GM18909 (cell line): ENCODE measurements around the gene CEP350.

ENCODE experiments used
- ATAC-seq: cut with Tn5 transposase; IDR thresholded peaks from one replicate; pipeline ENCODE4 v1.9.1; 2021; ENCODE audit warnings: mild to moderate bottlenecking; ENCODE audit not compliant: unreplicated experiment, poor library complexity

The CEP350 gene, protein sequence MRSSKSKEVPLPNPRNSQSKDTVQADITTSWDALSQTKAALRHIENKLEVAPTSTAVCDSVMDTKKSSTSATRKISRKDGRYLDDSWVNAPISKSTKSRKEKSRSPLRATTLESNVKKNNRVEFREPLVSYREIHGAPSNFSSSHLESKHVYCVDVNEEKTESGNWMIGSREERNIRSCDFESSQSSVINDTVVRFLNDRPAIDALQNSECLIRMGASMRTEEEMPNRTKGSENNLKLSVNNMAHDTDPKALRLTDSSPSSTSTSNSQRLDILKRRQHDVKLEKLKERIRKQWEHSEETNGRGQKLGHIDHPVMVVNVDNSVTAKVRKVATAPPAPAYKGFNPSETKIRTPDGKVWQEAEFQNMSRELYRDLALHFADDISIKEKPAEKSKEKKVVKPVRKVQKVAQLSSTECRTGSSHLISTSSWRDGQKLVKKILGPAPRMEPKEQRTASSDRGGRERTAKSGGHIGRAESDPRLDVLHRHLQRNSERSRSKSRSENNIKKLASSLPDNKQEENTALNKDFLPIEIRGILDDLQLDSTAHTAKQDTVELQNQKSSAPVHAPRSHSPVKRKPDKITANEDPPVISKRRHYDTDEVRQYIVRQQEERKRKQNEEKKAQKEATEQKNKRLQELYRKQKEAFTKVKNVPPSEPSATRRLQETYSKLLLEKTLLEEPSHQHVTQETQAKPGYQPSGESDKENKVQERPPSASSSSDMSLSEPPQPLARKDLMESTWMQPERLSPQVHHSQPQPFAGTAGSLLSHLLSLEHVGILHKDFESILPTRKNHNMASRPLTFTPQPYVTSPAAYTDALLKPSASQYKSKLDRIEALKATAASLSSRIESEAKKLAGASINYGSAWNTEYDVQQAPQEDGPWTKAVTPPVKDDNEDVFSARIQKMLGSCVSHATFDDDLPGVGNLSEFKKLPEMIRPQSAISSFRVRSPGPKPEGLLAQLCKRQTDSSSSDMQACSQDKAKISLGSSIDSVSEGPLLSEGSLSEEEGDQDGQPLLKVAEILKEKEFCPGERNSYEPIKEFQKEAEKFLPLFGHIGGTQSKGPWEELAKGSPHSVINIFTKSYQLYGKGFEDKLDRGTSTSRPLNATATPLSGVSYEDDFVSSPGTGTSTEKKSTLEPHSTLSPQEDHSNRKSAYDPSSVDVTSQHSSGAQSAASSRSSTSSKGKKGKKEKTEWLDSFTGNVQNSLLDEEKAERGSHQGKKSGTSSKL (N-terminal part only)

DNA sequence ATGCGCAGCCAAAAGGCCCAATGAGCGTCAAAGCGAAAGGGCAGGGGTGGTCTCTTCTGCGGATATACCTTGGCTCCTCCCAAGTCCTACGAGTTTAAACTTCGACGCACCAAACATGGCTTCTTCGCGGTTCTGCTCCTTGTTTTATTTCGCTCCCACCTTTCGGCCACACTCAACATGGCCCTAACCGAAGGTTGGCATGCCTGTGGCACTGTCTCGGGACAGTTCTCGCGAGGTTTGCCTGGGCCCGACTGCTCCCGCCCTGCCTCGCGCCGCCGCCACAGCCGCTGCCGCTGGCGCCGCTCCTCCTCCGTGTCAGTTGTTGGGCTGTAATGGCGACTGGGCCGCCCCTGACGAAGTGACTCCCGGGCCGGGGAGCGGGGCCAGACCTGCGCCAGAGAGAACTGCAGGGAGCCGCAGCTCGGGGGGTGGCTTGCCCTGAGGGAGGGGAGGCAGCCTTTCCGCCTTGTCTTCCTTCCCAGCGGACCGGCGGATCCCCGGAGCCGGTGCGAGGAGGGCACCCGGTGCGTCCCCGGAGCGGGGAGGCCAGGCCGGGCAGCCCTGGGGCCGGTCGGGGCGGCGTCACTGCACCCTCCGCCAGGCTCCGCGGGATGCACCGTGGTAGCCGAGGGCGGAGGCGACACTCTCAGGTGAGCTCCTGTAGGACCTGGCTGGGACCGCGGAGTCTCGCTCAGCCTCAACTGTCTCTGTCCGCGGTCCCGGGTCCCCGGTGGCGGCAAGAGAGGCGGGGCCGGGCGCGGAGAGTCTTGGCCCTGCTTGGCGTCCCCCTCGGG lies at the start of gene CEP350:
TSS of gene CEP350 (plus strand) at position 318 of the 794 bp plus-strand sequence. CDS start 31,372 bp downstream, outside the sequence.
- ATAC-seq = peak; percentile 93

DNA sequence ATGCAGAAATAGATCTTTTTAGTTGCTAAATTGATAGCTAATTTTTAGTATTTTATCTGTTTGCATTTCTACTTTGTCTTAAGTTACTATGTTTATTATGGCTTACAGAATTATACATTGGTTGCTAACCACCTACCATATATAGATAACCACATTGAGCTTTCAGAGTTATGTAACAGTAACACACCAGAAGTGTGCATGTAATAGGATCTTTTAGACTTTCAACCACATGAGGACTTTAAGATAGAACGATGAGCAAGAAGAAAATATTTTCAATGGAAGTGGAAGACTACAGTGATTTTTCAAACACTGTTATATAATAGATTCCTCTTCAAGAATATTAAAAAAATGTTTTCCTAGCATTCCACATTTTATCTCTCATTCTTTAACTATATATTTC lies 43.7 kb upstream of the CEP350 start:
- no peak for ATAC-seq

DNA sequence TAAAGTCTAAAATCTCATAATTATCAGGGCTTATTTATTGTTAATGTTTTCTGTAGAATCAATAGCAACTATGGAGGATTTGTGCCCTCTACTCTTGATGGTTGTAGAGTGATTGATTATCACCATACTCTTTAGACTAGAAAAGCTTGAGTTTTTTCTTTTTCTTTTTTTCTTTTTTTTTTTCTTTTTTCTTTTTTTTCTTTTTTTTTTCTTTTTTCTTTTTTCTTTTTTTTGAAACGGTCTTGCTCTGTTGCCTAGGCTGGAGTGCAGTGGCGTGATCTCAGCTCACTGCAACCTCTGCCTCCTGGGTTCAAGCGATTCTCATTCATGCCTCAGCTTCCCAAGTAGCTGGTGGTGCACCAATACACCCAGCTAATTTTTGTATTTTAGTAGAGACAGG lies 42.8 kb upstream of the CEP350 start:
- ATAC-seq = no peak

DNA sequence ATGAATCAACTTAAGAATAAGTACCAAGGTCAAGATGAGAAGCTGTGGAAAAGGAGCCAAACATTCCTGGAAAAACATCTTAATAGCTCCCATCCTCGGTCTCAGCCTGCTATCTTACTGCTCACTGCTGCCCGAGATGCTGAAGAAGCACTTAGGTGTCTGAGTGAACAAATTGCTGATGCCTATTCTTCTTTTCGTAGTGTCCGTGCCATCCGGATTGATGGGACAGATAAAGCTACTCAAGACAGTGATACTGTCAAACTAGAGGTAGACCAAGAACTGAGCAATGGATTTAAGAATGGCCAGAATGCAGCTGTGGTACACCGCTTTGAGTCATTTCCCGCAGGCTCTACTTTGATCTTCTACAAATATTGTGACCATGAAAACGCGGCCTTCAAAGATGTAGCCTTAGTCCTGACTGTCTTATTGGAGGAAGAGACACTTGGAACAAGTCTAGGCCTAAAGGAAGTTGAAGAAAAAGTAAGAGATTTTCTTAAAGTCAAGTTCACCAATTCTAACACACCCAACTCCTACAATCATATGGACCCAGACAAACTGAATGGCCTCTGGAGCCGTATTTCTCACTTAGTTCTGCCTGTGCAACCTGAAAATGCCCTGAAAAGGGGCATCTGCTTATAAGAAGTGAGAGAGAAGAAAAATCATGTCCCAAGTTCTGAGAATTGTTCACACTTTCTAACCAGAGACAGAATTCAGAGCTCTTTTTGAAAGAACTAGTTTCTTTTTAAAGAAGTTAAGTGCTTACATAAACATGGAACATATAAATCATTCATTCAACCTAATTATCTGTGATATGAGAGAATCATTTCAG lies 36.8 kb upstream of the CEP350 start:
- no peak for ATAC-seq

DNA sequence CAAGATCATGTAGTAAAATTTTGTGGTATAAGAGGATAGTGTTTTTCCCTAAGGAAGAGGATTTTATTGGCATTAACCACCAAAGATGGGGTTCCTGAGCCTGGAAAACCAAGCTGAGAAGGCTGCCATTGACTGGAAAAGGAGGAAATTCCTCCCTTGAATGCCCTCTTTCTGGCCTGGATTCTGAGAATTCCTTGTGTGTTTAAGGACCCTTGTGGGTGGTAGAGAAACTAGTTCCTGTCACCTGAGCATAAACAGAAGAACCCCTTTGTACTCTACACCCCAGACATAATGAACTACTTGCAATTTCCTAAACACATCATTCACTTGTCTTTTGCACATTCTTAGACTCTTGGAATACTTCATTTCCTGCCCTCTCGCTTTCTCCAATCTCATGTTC lies 33.1 kb upstream of the CEP350 start:
- no peak for ATAC-seq

DNA sequence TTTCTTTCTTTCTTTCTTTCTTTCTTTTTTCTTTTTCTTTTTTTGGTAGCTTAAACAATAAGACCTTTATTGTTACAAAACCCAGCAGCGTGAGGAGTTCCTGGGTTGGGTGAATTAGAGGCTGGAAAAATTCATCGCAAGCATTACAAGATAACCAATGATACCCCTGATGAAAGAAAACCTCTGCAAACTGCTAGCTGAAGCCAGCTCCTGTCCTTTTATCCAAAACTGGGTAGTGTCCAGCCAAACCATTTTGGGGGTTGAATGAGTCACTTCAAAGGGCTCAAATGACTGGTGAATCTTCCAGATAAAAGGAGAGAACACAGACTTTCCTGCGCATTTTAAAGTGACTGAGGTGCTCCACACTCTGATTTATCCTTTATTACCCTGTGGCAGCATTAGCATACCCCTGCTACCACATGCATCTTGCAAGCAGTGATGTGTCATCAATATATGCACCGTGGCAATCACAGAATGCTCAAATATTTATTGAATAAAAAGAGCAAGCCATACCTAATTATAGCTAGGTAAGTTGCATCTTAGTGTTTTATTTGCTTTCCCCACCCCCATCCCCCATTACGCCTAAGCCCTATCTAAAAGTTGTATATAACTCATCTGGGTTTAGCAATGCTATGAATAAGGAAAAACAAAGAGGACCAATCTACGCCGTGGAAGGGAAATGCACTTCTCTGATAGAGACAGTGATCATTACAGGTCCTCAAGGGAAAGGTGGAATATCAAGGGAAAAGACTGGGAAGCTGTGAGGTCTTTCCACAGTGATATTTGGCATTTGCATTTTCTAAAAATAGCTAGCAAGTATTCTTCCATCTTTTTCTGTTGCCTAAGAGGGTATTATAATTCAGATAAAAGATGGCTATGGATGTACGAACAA lies 32.4 kb upstream of the CEP350 start:
- ATAC-seq = no peak

DNA sequence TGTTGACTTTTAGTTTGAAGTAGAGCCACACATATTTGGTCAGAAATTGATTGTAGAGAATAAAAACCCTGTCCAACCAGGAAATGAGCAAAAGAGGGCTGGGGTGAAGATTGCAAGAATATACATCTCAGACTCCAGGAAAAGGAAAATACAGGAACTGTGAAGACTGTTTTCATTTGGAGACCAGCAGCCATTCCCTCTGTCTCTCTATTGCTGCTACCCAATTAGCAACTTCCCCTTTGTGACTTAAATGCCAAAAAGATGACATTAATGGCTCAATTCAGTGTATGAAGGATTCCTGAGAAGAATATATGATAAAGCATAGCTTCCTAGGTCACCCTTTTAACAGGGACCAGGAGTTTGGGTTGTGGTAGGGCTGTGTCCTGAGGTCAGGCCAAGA lies 31.6 kb upstream of the CEP350 start:
- no peak for ATAC-seq

DNA sequence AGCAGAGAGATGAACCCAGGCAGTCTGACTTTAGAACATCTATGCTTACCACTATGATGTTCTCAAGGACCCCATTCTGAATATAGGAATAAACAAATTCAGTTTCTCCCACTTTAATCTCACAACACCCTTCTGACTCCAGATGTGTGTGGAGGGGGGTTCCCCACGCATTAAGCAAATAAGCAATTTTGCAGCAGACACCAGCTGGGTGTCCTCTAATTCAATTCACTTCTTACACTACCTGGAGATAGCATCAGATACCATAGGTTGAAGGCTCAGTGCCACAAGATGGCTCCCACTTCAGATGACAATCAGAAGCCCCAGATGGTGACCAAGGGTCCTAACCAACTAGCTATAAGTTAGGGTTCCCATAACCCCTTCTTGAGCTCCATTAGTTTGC lies 30.3 kb upstream of the CEP350 start:
- ATAC-seq = no peak

DNA sequence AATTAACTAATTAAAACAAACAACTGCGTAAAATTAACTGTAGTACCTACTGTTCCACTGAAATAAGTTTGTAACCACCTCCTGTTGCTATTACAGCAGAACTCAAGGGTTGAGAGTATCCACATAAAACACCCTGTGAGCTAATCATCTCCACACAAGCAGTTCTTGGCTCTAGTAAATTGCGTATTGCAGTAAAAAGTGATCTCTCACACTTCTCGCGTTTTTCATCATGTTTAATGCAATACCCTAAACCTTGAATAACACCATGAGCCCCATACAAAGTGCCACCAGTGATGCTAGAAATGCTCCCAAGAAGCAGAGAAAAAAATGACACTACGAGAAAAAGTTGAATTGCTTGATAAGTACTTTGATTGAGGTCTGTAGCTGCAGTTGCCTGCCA lies 29.3 kb upstream of the CEP350 start:
- no peak for ATAC-seq

DNA sequence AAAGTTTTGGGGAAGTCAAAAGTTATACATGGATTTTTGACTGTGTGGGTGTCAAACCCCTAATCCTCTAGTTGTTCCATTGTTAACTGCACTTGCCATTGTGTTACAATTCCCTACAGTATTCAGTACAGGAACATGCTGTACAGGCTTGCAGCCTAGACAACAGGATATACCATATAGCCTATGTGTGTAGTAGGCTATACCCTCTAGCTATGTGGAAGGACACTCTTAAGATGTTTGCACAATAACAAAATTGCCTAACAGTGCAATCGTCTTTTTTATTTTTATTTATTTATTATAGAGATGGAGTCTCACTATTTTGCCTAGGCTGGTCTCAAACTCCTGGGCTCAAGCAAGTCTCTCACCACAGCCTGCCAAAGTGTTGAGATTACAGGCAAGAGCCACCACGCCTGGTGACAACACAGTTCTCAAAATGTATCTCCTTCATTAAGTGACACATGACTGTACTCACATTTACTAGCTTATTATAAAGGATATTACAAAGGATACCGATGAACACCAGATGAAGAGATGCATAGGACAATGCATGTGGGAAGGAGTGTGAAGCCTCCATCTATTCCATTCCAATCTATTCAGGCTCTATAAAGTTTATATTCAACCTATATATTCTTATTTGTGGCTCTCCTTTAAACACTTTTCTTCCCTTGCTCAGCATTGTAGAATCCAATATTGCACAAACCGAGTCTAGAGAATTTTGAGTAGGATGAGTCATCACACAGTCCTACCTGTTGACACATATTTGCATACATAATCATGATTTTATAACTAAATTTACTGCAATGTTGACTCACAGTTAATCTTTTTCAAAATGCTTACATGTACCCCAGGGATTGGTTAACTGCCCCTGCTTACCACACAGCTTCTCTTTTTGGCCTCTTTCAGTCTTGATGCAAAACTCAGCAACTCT lies 28.4 kb upstream of the CEP350 start:
- ATAC-seq = no peak

DNA sequence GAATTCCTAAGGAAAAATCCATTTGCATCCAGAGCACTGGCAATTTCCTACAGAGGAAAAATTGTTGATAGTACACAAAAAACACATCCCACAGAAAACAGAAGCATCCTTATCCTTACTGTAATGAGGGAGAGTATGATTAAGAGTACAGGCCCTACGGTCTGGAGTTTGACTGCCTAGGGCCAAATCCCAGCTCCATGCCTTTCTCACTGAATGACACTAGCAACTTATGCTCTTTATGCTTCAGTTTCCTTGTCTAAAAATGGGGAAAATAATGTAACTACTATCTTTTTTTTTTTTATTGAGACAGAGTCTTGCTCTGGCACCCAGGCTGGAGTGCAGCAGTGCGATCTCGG lies 27.8 kb upstream of the CEP350 start:
- ATAC-seq = no peak

DNA sequence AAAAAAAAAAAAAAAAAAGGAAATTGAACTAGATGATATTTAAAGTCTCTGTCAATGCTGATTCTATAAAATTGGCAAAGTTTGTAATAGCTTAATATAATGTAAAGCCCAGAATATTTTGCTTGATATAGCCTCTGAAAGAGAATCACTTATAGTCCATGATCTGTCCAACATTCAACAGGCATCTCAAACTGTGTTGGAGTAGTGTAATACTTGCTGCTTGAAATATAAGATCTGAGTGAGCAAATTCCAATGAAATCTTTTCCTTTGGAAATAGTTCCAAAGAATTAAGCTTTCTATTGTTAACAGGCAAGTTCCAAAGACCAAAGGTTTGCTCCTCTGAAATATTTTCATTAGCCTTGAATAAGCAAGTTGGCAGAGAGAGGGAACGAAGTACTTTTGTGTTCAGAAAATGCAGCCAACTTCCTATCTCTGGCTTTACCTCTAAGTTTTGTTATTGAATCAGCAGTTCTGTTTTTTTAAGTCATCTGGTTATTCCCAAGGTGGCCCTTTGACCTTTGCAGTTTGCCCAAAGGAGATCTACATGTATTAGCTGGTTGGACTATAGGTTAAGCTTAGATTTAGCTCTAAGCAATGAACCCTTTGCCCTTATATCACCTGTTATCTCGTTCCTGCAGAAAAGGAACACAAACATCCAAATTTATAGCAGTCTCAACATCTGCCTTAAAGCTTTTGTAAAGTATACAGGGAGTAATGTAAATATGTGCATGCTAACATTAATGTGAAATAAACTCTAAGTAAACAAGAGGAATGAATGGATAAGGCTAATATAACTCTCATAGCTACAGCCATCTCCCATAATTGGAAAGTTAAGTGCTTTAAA lies 24.4 kb upstream of the CEP350 start:
- no peak for ATAC-seq

DNA sequence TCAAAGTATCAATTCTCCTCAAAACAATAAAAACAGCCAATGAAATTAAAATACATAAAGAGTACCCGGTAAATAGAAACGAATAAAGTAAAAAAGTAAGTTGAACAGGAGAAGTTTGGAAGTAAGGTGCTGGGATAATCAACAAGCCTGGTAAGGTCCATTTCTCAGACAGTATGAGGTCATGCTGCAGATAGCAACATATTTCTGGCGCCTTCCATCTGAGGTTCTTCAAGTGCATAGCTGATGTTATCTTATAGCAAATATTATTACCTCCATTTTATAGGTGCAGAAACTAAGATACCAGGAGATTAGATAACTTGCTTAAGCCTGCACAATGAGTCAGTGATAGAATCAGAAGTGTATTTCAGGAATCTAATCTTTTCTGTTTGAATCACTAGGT lies 23.7 kb upstream of the CEP350 start:
- no peak for ATAC-seq

DNA sequence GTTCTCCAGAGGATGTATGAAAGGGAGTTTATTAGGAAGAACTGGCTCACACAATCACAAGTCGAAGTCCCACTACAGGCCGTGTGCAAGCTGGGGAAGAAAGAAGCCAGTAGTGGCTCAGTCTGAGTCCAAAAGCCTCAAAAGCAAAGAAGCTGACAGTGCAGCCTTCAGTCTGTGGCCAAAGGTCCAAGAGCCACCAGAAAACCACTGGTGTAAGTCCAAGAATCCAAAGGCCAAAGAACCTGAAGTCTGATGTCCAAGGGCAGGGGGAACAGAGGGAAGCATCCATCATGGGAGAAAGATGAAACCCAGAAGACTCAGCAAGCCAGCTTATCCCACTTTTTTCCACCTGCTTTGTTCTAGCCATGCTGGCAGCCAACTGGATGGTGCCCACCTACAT lies 21.4 kb upstream of the CEP350 start:
- ATAC-seq = no peak

DNA sequence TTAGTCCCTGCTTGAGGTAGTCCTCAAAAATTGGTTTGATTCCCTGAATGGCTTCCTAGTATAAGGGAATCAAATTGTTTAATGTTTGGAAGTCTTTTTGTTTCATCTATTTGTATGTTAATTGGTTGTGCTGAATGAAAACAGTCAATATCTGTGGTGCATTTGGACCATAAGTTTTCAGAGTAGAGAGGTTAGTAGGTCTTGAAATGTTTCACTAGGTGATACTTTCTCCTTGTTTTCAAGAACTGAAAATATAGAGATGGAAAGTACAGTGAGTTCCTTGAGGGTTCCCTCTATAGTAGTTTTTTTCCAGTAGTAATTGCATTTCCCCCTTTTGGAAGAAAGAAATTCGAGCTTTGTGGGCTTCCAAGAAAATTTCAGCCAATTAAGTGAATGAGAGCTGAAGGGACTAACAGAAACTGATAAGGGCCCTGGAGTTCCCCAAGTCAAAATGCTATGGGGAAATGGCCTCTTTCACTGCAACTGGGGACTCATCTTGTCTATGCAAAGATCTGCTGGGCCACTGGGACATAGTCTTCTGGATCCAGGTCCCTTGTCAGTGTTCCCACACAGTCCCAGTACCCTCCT lies 18.6 kb upstream of the CEP350 start:
- no peak for ATAC-seq

DNA sequence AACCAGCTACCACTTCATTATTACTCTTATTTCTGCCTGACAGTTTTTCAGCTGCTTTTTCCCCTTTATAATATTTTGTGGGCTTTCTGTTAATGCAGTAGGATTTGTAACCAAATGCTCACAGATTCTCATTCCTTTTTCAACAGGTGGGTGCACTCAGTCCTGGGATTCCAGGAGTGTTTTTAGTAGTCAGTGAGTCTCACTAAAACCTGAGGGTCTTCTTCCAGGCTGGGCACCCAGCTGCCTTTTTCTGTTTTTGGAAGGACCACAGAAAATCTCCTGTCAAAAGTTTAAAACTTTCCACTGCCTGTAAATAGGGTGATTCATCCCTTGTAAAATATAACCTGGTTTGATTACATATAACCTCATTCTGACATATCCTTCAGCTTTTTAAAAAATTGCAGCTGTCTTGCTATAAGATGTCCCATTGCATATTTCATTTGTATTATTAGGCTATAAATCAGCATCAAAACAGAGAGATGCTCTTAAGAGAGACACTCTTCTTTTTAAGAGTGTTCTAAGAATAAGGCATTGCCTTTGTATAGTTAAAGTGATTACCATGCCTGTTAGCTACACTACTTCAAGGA lies 16.8 kb upstream of the CEP350 start:
- no peak for ATAC-seq
